Measurements from ENCODE around the gene TMEM266.

- TF ChIP-seq FOXA1 (IDR thresholded peaks at IDR 0.05) = no peak
- TF ChIP-seq L3MBTL2 (conservative IDR thresholded peaks at IDR 0.05) = no peak
- TF ChIP-seq SUZ12 (IDR thresholded peaks at IDR 0.05) = no peak
- no peak for TF ChIP-seq SP1 (IDR thresholded peaks at IDR 0.05)
- TF ChIP-seq ARNT (IDR thresholded peaks at IDR 0.05) = no peak
- TF ChIP-seq ELF4 (IDR thresholded peaks at IDR 0.05) = no peak
- no peak for TF ChIP-seq HDGF (IDR thresholded peaks at IDR 0.05; ENCODE audit: borderline replicate concordance)
- TF ChIP-seq FOXK2 (IDR thresholded peaks at IDR 0.05) = no peak
- TF ChIP-seq NFRKB (IDR thresholded peaks at IDR 0.05) = no peak
- TF ChIP-seq FOXM1 (IDR thresholded peaks at IDR 0.05; ENCODE audit: borderline replicate concordance) = no peak
- TF ChIP-seq PKNOX1 (IDR thresholded peaks at IDR 0.05) = no peak
- TF ChIP-seq CTBP1 (IDR thresholded peaks at IDR 0.05; ENCODE audit: borderline replicate concordance) = no peak
- no peak for TF ChIP-seq ZNF384 (IDR thresholded peaks at IDR 0.05)
Observed at GRCh38 chr15:76123031-76123430, 63.2 kb downstream of the TMEM266 start.
